ENCODE data around the gene ART1.
"Not testable (repeated sequence)": the region's sequence is repeated elsewhere in the genome, so short reads cannot be mapped to it uniquely, and the experiment has no call there.

- not testable (repeated sequence) for TF ChIP-seq POLR2AphosphoS5 (IDR thresholded peaks at IDR 0.05; ENCODE audit: insufficient read depth, low read depth, low read length); CTCF (IDR thresholded peaks at IDR 0.05; ENCODE audit: extremely low read depth in 1 of 2, insufficient read depth in 1 of 2, low read depth in 1 of 2, low read length in 2 of 2); FOS (IDR thresholded peaks at IDR 0.05; ENCODE audit: borderline replicate concordance, insufficient read depth, low read length); JUN (IDR thresholded peaks at IDR 0.05; ENCODE audit: borderline replicate concordance, insufficient read depth, insufficient read length, low read depth); EZH2 (IDR thresholded peaks at IDR 0.05; ENCODE audit: borderline replicate concordance, low read depth, low read length, severe bottlenecking); POLR2A (IDR thresholded peaks at IDR 0.05; ENCODE audit: low read depth, low read length); MYC (IDR thresholded peaks at IDR 0.05; ENCODE audit: low read depth, low read length)
- TF ChIP-seq, protein P1, sequence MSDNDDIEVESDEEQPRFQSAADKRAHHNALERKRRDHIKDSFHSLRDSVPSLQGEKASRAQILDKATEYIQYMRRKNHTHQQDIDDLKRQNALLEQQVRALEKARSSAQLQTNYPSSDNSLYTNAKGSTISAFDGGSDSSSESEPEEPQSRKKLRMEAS (IDR thresholded peaks at IDR 0.05; ENCODE audit: insufficient read depth, insufficient read length) = not testable (repeated sequence)
These were observed 3.9 kb downstream of the ART1 start for GRCh38 chr11:3648843-3649242.

Measured in endothelial cell of umbilical vein (primary cell).